ENCODE measurements around the gene SETDB1. TPM values are rescaled to one million over a fixed set of nuclear protein-coding genes. Genes with fewer than 3 reads are reported as not detected.

SETDB1 gene
- total RNA-seq, 4 donors from 2014 or later = 23.5 to 38.1 (median 32.8) TPM

DNA sequence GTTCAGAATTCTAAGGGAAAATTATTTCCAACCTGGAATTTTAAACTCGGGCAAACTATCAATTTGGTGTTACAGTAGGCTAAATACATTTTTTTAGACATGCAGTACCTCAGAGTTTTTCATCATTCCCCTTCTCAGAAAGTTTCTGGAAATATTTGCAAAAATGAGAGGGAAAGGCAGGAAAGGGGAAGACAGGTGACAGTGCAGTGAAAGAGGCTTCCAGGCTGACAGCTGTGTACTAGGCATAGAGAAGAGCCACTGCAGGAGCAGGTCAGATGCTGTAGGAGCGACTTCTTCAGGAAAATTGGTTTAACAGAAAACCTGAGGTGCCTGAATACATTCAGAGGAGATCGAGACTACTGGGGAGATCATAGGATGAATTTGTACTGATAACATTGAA, 28.5 kb downstream of the SETDB1 start:
- DNase-seq (ENCODE audit: low spot score in 2 of 2) = peak in 1 of 2 donors; percentile 29
- no peak for TF ChIP-seq POLR2A (IDR thresholded peaks at IDR 0.05)
- TF ChIP-seq, protein P1, sequence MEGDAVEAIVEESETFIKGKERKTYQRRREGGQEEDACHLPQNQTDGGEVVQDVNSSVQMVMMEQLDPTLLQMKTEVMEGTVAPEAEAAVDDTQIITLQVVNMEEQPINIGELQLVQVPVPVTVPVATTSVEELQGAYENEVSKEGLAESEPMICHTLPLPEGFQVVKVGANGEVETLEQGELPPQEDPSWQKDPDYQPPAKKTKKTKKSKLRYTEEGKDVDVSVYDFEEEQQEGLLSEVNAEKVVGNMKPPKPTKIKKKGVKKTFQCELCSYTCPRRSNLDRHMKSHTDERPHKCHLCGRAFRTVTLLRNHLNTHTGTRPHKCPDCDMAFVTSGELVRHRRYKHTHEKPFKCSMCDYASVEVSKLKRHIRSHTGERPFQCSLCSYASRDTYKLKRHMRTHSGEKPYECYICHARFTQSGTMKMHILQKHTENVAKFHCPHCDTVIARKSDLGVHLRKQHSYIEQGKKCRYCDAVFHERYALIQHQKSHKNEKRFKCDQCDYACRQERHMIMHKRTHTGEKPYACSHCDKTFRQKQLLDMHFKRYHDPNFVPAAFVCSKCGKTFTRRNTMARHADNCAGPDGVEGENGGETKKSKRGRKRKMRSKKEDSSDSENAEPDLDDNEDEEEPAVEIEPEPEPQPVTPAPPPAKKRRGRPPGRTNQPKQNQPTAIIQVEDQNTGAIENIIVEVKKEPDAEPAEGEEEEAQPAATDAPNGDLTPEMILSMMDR (IDR thresholded peaks at IDR 0.05) = no peak
- WGBS, 2 donors = 93 to 94% methylated on average over 3 of the region's 3 CpGs
- intact Hi-C loops (cut with DNase I; ENCODE audit: low total_unique reads) = no loop called here
- H3K4me3 ChIP-seq (ENCODE audit: low read depth, poor library complexity, severe bottlenecking) = no peak overlapping the region

DNA sequence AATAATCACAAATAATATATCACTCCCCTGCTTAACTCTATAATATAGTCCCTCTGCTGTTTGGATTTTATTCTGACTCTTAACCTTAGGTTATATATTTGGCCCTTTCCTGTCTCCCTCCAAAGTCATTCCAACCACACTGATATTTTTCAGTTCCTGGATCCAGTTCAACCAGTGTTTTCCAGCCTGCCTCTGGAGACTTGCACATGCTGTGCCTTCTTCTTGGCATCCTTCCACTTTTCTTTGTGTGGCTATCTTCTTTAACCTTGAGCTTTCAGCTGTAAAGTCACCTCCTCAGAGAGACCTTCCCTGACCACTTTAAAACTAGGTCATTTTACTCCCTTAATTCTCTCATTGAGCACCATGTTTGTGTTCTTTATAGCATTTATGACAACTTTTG, 29.1 kb downstream of the SETDB1 start:
- no peak for TF ChIP-seq POLR2A (IDR thresholded peaks at IDR 0.05)
- TF ChIP-seq, protein P1 (IDR thresholded peaks at IDR 0.05) = no peak
- H3K4me3 ChIP-seq (ENCODE audit: low read depth, poor library complexity, severe bottlenecking) = no peak overlapping the region
- intact Hi-C loops (cut with DNase I; ENCODE audit: low total_unique reads) = no loop called here
- no peak for DNase-seq (ENCODE audit: low spot score in 2 of 2)

DNA sequence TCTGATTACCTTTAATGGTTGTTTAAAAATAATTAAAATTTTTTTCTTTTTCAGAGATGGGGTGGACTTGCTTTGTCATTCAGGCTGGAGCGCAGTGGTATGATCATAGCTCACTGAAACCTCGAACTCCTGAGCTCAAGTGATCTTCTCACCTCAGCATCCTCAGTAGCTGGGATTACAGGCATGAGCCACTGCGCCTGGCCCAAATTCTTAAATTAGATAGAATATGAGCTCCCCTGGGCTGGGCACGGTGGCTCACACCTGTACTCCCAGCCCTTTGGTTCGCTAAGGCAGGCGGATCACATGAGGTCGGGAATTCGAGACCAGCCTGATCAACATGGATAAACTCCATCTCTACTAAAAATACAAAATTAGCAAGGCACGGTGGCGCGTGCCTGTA, 31.5 kb downstream of the SETDB1 start:
- H3K4me3 ChIP-seq (ENCODE audit: low read depth, poor library complexity, severe bottlenecking) = no peak overlapping the region
- WGBS, 2 donors = 96 to 98% methylated on average over 11 of the region's 11 CpGs
- TF ChIP-seq, protein P1 (IDR thresholded peaks at IDR 0.05) = no peak
- no peak for TF ChIP-seq POLR2A (IDR thresholded peaks at IDR 0.05)
- peak in 1 of 2 donors; percentile 52 for DNase-seq (ENCODE audit: low spot score in 2 of 2)
- intact Hi-C loops (cut with DNase I; ENCODE audit: low total_unique reads) = no loop called here

DNA sequence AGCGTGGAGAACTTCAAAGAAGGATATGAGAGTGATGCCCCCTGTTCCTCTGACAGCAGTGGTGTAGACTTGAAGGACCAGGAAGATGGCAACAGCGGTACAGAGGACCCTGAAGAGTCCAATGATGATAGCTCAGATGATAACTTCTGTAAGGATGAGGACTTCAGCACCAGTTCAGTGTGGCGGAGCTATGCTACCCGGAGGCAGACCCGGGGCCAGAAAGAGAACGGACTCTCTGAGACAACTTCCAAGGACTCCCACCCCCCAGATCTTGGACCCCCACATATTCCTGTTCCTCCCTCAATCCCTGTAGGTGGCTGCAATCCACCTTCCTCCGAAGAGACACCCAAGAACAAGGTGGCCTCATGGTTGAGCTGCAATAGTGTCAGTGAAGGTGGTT, 34.5 kb downstream of the SETDB1 start:
- no peak for DNase-seq (ENCODE audit: low spot score in 2 of 2)
- intact Hi-C loops (cut with DNase I; ENCODE audit: low total_unique reads) = no loop called here
- 96 to 100% methylated on average over 3 to 7 of the region's 7 CpGs for WGBS, 2 donors

DNA sequence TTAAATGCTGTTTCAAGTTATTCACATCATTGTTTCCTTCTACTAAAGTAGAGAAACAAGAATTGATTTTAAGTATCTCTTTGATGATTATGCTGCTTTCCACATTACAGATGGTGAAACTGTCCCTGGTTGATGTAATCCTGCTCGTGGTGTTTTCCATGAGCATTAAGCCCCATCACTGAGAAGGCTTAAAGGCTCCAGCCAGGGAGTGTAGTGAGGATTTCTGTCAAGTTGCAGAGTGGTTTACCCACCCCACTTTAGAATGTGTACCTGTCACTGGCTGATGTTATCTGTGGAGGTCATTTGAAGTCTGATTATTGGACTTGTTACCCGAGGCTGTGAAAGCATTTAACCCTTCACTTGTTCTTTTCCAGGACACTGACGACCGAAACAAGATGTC, 35.6 kb downstream of the SETDB1 start:
- WGBS, 2 donors = 66 to 67% methylated on average over 4 of the region's 4 CpGs
- TF ChIP-seq, protein P1 (IDR thresholded peaks at IDR 0.05) = no peak
- TF ChIP-seq POLR2A (IDR thresholded peaks at IDR 0.05) = no peak
- no peak overlapping the region for H3K4me3 ChIP-seq (ENCODE audit: low read depth, poor library complexity, severe bottlenecking)
- intact Hi-C loops (cut with DNase I; ENCODE audit: low total_unique reads) = no loop called here
- no peak for DNase-seq (ENCODE audit: low spot score in 2 of 2)

More for the DNA sequence above, 34.5 kb downstream of the SETDB1 start:
- no peak for TF ChIP-seq POLR2A (IDR thresholded peaks at IDR 0.05)
- TF ChIP-seq, protein P1 (IDR thresholded peaks at IDR 0.05) = no peak
- H3K4me3 ChIP-seq (ENCODE audit: low read depth, poor library complexity, severe bottlenecking) = no peak overlapping the region

Data from lower leg skin (tissue), 4 donors.